AG10803 (cell line): ENCODE data around the gene ASPHD2.

Experiments
- DNase-seq: peaks from one replicate; pipeline ENCODE4 v3.0.0; 2010; ENCODE audit warnings: low read depth
- H3K4me3 ChIP-seq: 2 replicates; pipeline ENCODE4 v1.5.1; 2011; ENCODE audit warnings: mild to moderate bottlenecking, low read length, control low read depth
- CTCF ChIP-seq: conservative IDR thresholded peaks from 2 replicates; pipeline ENCODE4 v1.5.1; 2011; ENCODE audit warnings: mild to moderate bottlenecking, low read length, control low read depth, inconsistent platforms

Gene ASPHD2

GRCh38 chr22:26439559-26439958 is 10.5 kb downstream of the ASPHD2 start:
- no peak for TF ChIP-seq CTCF
- no peak for DNase-seq
- H3K4me3 ChIP-seq: no peak overlapping the region

- no peak overlapping the region for H3K4me3 ChIP-seq
- no peak for DNase-seq
- no peak for TF ChIP-seq CTCF
Measured at GRCh38 chr22:26442086-26442756, 13.2 kb downstream of the ASPHD2 start.

GRCh38 chr22:26443901-26444690 is 15.0 kb downstream of the ASPHD2 start:
- H3K4me3 ChIP-seq: no peak overlapping the region
- no peak for DNase-seq
- no peak for TF ChIP-seq CTCF

GRCh38 chr22:26444777-26445176 is 15.7 kb downstream of the ASPHD2 start:
- TF ChIP-seq CTCF: no peak
- DNase-seq: no peak

DNA sequence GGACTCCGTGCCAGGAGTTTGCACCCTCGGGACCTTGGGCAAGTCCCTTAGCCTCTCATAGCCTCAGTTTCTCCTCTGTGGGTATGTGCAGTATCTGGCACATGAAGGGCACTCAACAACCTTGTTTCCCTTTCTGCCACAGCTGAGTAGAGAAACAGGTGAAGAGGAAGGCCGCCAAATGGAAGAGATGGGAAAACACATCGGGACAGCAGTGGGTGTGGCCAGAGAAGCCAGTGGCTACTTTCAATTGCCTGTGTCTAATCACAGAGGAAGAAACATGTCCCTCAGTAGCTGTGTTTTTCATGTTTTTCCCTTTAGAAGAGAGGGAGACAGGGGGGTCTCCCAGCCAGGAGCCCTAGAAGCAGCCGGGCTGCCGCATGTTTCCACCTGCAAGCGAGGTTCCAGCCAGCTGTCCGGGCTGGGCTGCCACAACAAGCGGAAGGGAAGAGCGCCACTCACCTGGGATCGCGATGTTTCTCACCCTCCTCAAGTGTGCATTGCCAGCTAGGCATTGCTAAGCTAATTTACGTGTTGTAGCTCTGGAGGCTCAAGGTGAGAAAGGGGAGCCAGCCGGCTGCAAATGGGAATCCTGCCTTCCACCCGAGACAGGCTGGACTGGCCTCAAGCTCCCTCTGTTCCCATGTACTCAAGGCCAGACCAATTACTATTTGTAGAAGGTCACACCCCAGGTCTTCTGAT is 16.7 kb downstream of the ASPHD2 start:
- no peak overlapping the region for H3K4me3 ChIP-seq
- no peak for TF ChIP-seq CTCF
- no peak for DNase-seq

More at GRCh38 chr22:26444777-26445176, 15.7 kb downstream of the ASPHD2 start:
- H3K4me3 ChIP-seq: no peak overlapping the region

- H3K4me3 ChIP-seq: no peak overlapping the region
- DNase-seq: no peak
- no peak for TF ChIP-seq CTCF
Measured at GRCh38 chr22:26446808-26447515, 17.9 kb downstream of the ASPHD2 start.
